ENCODE measurements around the gene XCR1.

DNA sequence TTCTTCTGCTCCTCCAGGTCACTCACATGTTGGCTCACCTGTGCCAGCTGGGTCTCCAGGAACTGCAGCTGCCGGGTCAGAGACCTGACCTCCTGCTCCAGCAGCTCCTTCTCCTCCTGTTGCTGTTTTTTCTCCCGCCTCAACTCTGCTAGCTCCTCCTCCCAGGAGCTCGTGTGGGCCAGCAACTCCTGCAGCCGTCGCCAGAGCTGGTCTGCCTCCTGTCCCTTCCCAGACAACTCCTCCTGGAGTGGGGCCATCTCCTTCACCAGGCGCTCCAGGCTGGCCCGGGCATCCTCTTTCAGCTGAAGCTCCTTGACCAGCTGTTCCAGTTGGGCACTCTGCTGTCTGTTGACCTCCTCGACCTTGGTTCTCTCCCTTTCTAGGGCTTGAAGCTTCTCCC, 59.6 kb downstream of the XCR1 start:
- TF ChIP-seq POLR2A (IDR thresholded peaks at IDR 0.05): no peak
- TF ChIP-seq, protein P1, sequence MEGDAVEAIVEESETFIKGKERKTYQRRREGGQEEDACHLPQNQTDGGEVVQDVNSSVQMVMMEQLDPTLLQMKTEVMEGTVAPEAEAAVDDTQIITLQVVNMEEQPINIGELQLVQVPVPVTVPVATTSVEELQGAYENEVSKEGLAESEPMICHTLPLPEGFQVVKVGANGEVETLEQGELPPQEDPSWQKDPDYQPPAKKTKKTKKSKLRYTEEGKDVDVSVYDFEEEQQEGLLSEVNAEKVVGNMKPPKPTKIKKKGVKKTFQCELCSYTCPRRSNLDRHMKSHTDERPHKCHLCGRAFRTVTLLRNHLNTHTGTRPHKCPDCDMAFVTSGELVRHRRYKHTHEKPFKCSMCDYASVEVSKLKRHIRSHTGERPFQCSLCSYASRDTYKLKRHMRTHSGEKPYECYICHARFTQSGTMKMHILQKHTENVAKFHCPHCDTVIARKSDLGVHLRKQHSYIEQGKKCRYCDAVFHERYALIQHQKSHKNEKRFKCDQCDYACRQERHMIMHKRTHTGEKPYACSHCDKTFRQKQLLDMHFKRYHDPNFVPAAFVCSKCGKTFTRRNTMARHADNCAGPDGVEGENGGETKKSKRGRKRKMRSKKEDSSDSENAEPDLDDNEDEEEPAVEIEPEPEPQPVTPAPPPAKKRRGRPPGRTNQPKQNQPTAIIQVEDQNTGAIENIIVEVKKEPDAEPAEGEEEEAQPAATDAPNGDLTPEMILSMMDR (IDR thresholded peaks at IDR 0.05): no peak
